GM10266 (cell line): ENCODE data around the gene SPINT2.

Experiments
- DNase-seq: peaks from one replicate; pipeline ENCODE4 v3.0.0; 2012; ENCODE audit errors: extremely low spot score
- TF ChIP-seq, protein P1 (sequence below): IDR thresholded peaks from 2 replicates; pipeline ENCODE4 v1.5.1; 2012; ENCODE audit warnings: mild to moderate bottlenecking, low read depth; ENCODE audit not compliant: control insufficient read depth, insufficient read depth; ENCODE audit errors: missing control alignments

Gene SPINT2

GRCh38 chr19:38245826-38246498 is 18.4 kb upstream of the SPINT2 start:
- DNase-seq = no peak
- TF ChIP-seq, protein P1, sequence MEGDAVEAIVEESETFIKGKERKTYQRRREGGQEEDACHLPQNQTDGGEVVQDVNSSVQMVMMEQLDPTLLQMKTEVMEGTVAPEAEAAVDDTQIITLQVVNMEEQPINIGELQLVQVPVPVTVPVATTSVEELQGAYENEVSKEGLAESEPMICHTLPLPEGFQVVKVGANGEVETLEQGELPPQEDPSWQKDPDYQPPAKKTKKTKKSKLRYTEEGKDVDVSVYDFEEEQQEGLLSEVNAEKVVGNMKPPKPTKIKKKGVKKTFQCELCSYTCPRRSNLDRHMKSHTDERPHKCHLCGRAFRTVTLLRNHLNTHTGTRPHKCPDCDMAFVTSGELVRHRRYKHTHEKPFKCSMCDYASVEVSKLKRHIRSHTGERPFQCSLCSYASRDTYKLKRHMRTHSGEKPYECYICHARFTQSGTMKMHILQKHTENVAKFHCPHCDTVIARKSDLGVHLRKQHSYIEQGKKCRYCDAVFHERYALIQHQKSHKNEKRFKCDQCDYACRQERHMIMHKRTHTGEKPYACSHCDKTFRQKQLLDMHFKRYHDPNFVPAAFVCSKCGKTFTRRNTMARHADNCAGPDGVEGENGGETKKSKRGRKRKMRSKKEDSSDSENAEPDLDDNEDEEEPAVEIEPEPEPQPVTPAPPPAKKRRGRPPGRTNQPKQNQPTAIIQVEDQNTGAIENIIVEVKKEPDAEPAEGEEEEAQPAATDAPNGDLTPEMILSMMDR = no peak

DNA sequence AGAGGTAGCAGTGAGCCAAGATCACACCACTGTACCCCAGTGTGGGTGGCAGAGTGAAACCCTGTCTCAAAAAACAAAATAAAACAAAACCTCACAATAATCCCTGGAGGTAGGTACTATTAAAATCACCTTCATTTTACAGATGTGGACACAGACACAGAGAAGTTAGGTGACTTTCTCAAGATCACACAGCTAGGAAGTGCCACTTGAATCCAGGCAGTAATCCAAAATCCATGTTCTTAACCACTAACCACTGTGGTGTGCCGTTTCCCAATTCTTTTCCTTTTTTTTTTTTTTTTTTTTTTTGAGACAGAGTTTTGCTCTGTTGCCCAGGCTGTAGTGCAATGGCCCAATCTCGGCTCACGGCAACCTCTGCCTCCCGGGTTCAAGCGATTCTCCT is 17.2 kb upstream of the SPINT2 start:
- TF ChIP-seq, protein P1 = no peak
- no peak for DNase-seq

- DNase-seq = no peak
- TF ChIP-seq, protein P1 = no peak
Observed at GRCh38 chr19:38247734-38248268, 16.6 kb upstream of the SPINT2 start.

- no peak for DNase-seq
- TF ChIP-seq, protein P1 = no peak
Observed at GRCh38 chr19:38248421-38248820, 16.0 kb upstream of the SPINT2 start.

- DNase-seq = no peak
- TF ChIP-seq, protein P1 = no peak
Observed at GRCh38 chr19:38250428-38250820, 13.9 kb upstream of the SPINT2 start.

- DNase-seq = no peak
Observed at GRCh38 chr19:38250821-38251563, 13.4 kb upstream of the SPINT2 start.

More at GRCh38 chr19:38250821-38251563, 13.4 kb upstream of the SPINT2 start:
- TF ChIP-seq, protein P1 = no peak
